HG02840 (cell line): Measurements from ENCODE around the gene CTSW.
"Not testable (repeated sequence)": the region's sequence is repeated elsewhere in the genome, so short reads cannot be mapped to it uniquely, and the experiment has no call there.

Experiments used
- ATAC-seq: cut with Tn5 transposase; IDR thresholded peaks from one replicate; pipeline ENCODE4 v1.9.1; 2021; ENCODE audit warnings: mild to moderate bottlenecking, moderate library complexity, moderate number of reproducible peaks; ENCODE audit not compliant: unreplicated experiment, low FRiP score

Gene CTSW

DNA sequence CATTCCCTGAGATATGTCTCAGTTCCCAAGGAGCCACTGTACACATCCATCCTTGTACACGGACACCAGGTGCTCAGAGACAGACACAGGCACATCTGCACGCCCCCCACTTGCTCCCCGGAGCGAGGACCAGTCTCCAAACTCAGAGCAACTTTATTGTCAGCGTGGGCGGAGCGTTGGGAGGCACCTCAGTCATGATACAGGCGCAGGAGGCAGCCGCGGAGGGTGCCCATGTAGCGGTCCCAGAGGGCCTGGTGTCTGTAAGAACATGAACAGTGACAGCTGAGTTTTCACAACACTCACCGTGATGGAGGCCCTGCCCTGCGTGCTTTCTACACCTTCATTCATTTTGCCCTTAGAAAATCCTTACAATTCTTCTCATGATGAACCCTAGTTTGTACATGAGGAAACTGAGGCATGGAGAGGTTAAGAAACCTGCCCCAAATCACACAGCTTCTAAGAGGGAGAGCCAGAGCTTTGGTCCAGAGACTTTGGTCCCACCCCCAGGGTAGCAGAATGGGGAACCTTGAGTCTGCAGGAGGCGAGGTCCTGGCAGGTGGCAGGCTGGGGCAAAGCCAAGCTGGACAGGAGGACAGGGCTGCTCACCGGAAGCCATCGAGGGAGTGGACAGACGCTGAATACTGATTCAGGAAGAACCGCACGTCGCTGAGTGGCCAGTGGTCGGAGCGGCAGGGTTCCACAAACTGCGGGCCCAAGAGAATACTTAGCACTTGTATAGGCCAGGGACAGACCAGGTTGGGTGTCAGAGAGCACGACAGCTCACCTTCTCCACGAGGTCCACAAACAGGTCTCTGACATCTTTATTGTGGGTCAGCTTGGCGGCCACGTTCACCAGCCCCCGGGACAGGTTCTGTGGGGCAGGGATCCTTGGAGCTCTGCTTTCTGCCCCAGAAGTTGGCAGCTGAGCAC is 4.4 kb downstream of the CTSW start:
- ATAC-seq = no peak

DNA sequence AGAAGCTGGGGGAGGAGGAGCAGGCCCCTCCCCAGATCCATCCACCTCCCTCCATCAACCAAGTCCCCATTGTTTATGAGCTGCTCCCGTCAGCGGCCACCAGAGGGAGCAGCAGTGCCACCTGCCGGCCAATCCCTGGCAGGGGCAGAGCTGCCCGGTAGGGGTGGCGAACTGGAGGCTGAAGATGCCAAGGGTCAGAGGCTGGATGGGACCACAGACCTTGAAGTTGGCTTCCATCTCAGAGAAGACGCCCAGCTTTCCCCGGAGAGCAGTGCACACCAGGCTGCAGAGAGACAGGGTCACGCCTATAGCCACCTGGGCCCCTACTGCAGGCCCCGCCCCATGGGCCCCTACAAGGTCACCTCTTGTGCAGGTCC is 5.1 kb downstream of the CTSW start:
- no peak for ATAC-seq

GRCh38 chr11:65885231-65885630 is 5.6 kb downstream of the CTSW start:
- ATAC-seq = no peak

- no peak for ATAC-seq
Measured at GRCh38 chr11:65885808-65886536, 6.3 kb downstream of the CTSW start.

DNA sequence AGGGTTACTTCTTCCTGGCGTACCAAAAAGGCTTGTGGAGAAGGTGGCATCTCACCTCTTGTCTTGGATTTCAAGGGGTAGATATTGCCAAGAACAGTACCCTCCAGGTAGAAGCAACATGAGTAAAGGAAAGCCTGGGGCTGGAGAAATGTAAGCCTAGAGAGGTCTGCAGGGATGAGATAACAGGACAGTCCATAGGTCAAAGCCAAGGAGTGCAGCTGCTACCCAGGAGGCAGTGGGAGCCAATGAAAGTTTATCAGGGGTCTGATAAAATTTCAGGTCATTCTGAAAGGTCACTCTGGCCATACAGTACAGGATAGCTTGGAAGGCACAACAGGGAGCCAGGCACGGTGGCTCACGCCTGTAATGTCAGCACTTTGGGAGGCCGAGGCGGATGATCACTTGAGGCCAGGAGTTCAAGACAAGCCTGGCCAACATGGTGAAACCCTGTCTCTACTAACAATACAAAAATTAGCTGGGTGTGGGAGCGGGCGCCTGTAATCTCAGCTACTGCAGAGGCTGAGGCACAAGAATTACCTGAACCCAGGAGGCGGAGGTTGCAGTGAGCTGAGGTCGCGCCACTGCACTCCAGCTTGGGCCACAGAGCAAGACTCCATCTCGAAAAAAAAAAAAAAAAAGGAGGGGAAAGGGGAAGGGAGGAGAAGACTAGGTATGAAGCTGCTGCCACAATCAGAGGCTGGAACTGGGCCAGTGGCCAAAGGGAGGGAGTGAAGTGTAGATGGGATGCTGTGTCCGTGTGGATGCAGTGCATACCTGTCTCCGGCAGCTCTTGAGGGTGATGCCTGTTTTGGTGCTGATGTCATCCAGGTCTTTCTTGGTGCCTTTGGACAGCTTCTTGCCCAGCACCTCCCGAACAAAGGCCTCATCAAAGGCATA is 7.4 kb downstream of the CTSW start:
- ATAC-seq = no peak

- no peak for ATAC-seq
Measured at GRCh38 chr11:65887723-65888162, 8.1 kb downstream of the CTSW start.

GRCh38 chr11:65888163-65888814 is 8.7 kb downstream of the CTSW start, which contains the start of gene FIBP:
Gene FIBP (minus strand): TSS chr11:65888471. CDS start chr11:65888418, 53 bp downstream.
- peak; percentile 54 for ATAC-seq

DNA sequence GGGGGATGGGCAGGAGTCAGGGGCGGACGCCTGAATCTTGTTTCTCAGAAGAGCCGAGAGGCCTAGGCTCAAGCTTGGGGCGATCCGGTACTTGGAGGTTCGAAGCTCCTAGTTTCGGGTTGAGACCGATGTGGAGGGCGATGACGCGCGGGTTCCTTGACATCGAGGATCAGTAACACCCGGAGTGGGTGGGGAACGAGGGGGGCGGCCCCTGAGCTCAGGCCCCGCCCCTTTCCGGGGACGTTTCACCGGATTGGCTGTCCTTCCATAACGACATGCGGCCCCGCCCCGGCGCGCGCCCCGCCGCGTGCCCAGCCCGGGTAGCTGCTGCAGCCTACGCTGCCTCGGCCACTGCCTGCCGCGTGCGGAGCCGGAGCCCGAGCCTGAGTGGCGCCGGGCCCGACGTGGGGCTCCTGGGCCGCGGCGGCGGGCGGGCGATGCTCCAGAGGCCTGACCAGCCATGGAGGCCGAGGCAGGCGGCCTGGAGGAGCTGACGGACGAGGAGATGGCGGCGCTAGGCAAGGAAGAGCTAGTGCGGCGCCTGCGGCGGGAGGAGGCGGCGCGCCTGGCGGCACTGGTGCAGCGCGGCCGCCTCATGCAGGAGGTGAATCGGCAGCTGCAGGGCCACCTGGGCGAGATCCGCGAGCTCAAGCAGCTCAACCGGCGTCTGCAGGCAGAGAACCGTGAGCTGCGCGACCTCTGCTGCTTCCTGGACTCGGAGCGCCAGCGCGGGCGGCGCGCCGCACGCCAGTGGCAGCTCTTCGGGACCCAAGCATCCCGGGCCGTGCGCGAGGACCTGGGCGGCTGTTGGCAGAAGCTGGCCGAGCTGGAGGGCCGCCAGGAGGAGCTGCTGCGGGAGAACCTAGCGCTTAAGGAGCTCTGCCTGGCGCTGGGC is 10.9 kb downstream of the CTSW start, which contains the start of gene CCDC85B:
CCDC85B (plus strand) TSS at position 350 of the 895 bp plus-strand sequence; CDS start at position 461, 111 bp downstream.
- ATAC-seq = peak; percentile 48

GRCh38 chr11:65891219-65892136 is 11.8 kb downstream of the CTSW start:
- no peak for ATAC-seq

GRCh38 chr11:65892137-65892540 is 12.5 kb downstream of the CTSW start:
- ATAC-seq = not testable (repeated sequence)

- no peak for ATAC-seq
Measured at GRCh38 chr11:65892661-65893317, 13.2 kb downstream of the CTSW start.

DNA sequence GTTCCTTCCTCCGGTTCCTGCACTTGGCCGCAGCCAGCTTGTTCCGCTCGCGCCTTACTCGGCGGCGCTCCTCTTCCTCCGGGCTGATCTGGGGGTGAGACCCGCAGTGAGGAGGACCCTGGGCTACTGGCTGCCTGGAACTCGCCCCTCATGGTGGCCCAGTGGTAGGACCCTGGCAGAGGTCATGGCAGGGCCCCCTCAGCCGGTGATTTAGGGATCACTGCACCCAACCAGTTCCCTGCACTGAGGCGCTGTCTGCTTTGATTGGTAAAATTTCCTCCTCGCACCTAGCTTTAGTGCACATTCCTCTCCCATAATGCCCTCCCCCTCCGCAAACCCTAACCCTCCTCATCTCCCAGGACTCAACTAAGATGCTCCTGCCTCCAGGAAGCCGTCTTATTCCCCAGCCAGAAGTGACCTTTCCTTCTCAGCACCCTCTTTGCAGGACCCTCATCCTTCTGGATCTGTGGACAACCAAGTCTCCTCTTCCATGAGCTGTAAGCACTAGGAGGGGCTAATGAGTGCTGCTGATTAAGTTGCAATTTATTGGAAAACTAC is 14.5 kb downstream of the CTSW start:
- ATAC-seq = no peak

- ATAC-seq = no peak
Measured at GRCh38 chr11:65895482-65895981, 15.9 kb downstream of the CTSW start.

GRCh38 chr11:65896034-65896999 is 16.7 kb downstream of the CTSW start:
- no peak for ATAC-seq

- ATAC-seq = no peak
Measured at GRCh38 chr11:65897020-65897471, 17.4 kb downstream of the CTSW start.
